ENCODE measurements around the gene ADH1C.
"Not testable (repeated sequence)": the region's sequence is repeated elsewhere in the genome, so short reads cannot be mapped to it uniquely, and the experiment has no call there.

ADH1C gene

GRCh38 chr4:99352602-99353537 lies at the start of gene ADH1C:
Gene ADH1C (minus strand): TSS chr4:99352746. CDS start chr4:99352675, 71 bp downstream.
- DNase-seq = no peak

- DNase-seq = no peak
These were observed 48.3 kb upstream of the ADH1C start for GRCh38 chr4:99400831-99401230.

GRCh38 chr4:99399017-99399416 lies 46.5 kb upstream of the ADH1C start:
- DNase-seq = no peak

GRCh38 chr4:99395595-99396364 lies 43.2 kb upstream of the ADH1C start:
- DNase-seq = no peak

GRCh38 chr4:99394896-99395295 lies 42.4 kb upstream of the ADH1C start:
- no peak for DNase-seq

GRCh38 chr4:99390055-99390454 lies 37.5 kb upstream of the ADH1C start:
- DNase-seq = no peak

- DNase-seq = no peak
These were observed 37.1 kb upstream of the ADH1C start for GRCh38 chr4:99389606-99390005.

- no peak for DNase-seq
These were observed 31.4 kb upstream of the ADH1C start for GRCh38 chr4:99383833-99384392.

- DNase-seq = no peak
These were observed 30.9 kb upstream of the ADH1C start for GRCh38 chr4:99383399-99383798.

- no peak for DNase-seq
These were observed 30.3 kb upstream of the ADH1C start for GRCh38 chr4:99382745-99383360.

- no peak for DNase-seq
These were observed 29.1 kb upstream of the ADH1C start for GRCh38 chr4:99381588-99382175.

- no peak for DNase-seq
These were observed 27.0 kb upstream of the ADH1C start for GRCh38 chr4:99379571-99379970.

- no peak for DNase-seq
These were observed 26.3 kb upstream of the ADH1C start for GRCh38 chr4:99378876-99379275.

- DNase-seq = not testable (repeated sequence)
These were observed 24.8 kb upstream of the ADH1C start for GRCh38 chr4:99377341-99377740.

- not testable (repeated sequence) for DNase-seq
These were observed 19.9 kb upstream of the ADH1C start for GRCh38 chr4:99372464-99372863.

GRCh38 chr4:99367817-99368216 lies 15.3 kb upstream of the ADH1C start:
- not testable (repeated sequence) for DNase-seq

GRCh38 chr4:99366491-99366890 lies 13.9 kb upstream of the ADH1C start:
- DNase-seq = no peak

- no peak for DNase-seq
These were observed 10.2 kb upstream of the ADH1C start for GRCh38 chr4:99362768-99363167.

GRCh38 chr4:99361899-99362275 lies 9.3 kb upstream of the ADH1C start:
- no peak for DNase-seq

GRCh38 chr4:99361268-99361898 lies 8.8 kb upstream of the ADH1C start:
- DNase-seq = no peak

- DNase-seq = no peak
These were observed 7.1 kb upstream of the ADH1C start for GRCh38 chr4:99359480-99360204.

GRCh38 chr4:99357948-99358347 lies 5.4 kb upstream of the ADH1C start:
- DNase-seq = no peak

All from activated effector memory CD4-positive, alpha-beta T cell treated with anti-CD3 and anti-CD28 coated beads, Interleukin-2, amount 50 U/mL, for 16 hours (primary cell).